ENCODE measurements around the gene UQCR11.

The UQCR11 gene

GRCh38 chr19:1605236-1606137 lies at the start of gene UQCR11:
Gene UQCR11 (minus strand): TSS chr19:1605462. CDS start chr19:1605409, 53 bp downstream.
- peak; percentile 96 for DNase-seq
- in situ Hi-C loops (cut with MboI; ENCODE audit: low pct_unique_long_range_greater_than_20kb, low sequenced_read_pairs) = no loop called here

- DNase-seq = no peak
- in situ Hi-C loops (cut with MboI; ENCODE audit: low pct_unique_long_range_greater_than_20kb, low sequenced_read_pairs) = no loop called here
These were observed 49.0 kb upstream of the UQCR11 start for GRCh38 chr19:1654178-1654792.

GRCh38 chr19:1653300-1653628 lies 48.0 kb upstream of the UQCR11 start:
- no peak for DNase-seq
- in situ Hi-C loops (cut with MboI; ENCODE audit: low pct_unique_long_range_greater_than_20kb, low sequenced_read_pairs) = no loop called here

- in situ Hi-C loops (cut with MboI; ENCODE audit: low pct_unique_long_range_greater_than_20kb, low sequenced_read_pairs) = no loop called here
- DNase-seq = peak; percentile 100
These were observed 47.4 kb upstream of the UQCR11 start, which contains the start of gene TCF3 for GRCh38 chr19:1652471-1653299. Gene TCF3 (minus strand): TSS chr19:1652615. CDS start chr19:1650248, 2,367 bp downstream.

GRCh38 chr19:1651568-1652291 lies 46.5 kb upstream of the UQCR11 start:
- in situ Hi-C loops (cut with MboI; ENCODE audit: low pct_unique_long_range_greater_than_20kb, low sequenced_read_pairs) = no loop called here
- DNase-seq = peak; percentile 27

GRCh38 chr19:1650650-1651567 lies 45.6 kb upstream of the UQCR11 start:
- peak; percentile 50 for DNase-seq
- in situ Hi-C loops (cut with MboI; ENCODE audit: low pct_unique_long_range_greater_than_20kb, low sequenced_read_pairs) = no loop called here

- no peak for DNase-seq
- in situ Hi-C loops (cut with MboI; ENCODE audit: low pct_unique_long_range_greater_than_20kb, low sequenced_read_pairs) = no loop called here
These were observed 44.7 kb upstream of the UQCR11 start for GRCh38 chr19:1649706-1650649.

- in situ Hi-C loops (cut with MboI; ENCODE audit: low pct_unique_long_range_greater_than_20kb, low sequenced_read_pairs) = no loop called here
- no peak for DNase-seq
These were observed 43.8 kb upstream of the UQCR11 start for GRCh38 chr19:1648920-1649541.

GRCh38 chr19:1648459-1648849 lies 43.2 kb upstream of the UQCR11 start:
- in situ Hi-C loops (cut with MboI; ENCODE audit: low pct_unique_long_range_greater_than_20kb, low sequenced_read_pairs) = no loop called here

GRCh38 chr19:1647501-1648458 lies 42.5 kb upstream of the UQCR11 start:
- no peak for DNase-seq
- in situ Hi-C loops (cut with MboI; ENCODE audit: low pct_unique_long_range_greater_than_20kb, low sequenced_read_pairs) = no loop called here

More at GRCh38 chr19:1648459-1648849, 43.2 kb upstream of the UQCR11 start:
- DNase-seq = no peak

GRCh38 chr19:1646659-1647453 lies 41.6 kb upstream of the UQCR11 start:
- in situ Hi-C loops (cut with MboI; ENCODE audit: low pct_unique_long_range_greater_than_20kb, low sequenced_read_pairs) = no loop called here
- no peak for DNase-seq

- DNase-seq = no peak
- in situ Hi-C loops (cut with MboI; ENCODE audit: low pct_unique_long_range_greater_than_20kb, low sequenced_read_pairs) = no loop called here
These were observed 40.9 kb upstream of the UQCR11 start for GRCh38 chr19:1646149-1646548.

GRCh38 chr19:1645299-1645698 lies 40.0 kb upstream of the UQCR11 start:
- in situ Hi-C loops (cut with MboI; ENCODE audit: low pct_unique_long_range_greater_than_20kb, low sequenced_read_pairs) = no loop called here
- no peak for DNase-seq

- no peak for DNase-seq
- in situ Hi-C loops (cut with MboI; ENCODE audit: low pct_unique_long_range_greater_than_20kb, low sequenced_read_pairs) = no loop called here
These were observed 38.8 kb upstream of the UQCR11 start for GRCh38 chr19:1644070-1644469.
